K562 (cell line): ENCODE data around the gene MTHFD2. TPM values are rescaled to one million over a fixed set of nuclear protein-coding genes. Genes with fewer than 3 reads are reported as not detected.

Experiments
- DPF2 ChIP-seq: fragments of 450-650 bp; IDR thresholded peaks from 2 replicates; pipeline ENCODE4 v1.6.1; 2016
- FOXK1 ChIP-seq: sonication (generic); formaldehyde crosslinking; IDR thresholded peaks from 2 replicates; pipeline ENCODE4 v1.8.0; 2022; ENCODE audit warnings: missing genetic modification reagents, mild to moderate bottlenecking, borderline replicate concordance
- IRF2 ChIP-seq: sonication (generic); formaldehyde crosslinking; IDR thresholded peaks from 2 replicates; pipeline ENCODE4 v1.8.1; 2022; ENCODE audit warnings: mild to moderate bottlenecking, missing genetic modification reagents
- KAT7 ChIP-seq: sonication (generic); formaldehyde crosslinking; IDR thresholded peaks from 2 replicates; pipeline ENCODE4 v1.8.0; 2022; ENCODE audit warnings: missing genetic modification reagents, mild to moderate bottlenecking, borderline replicate concordance
- MBD2 ChIP-seq: sonication (generic); IDR thresholded peaks from 2 replicates; pipeline ENCODE4 v1.6.1; 2016; ENCODE audit warnings: low read depth, borderline replicate concordance
- MECOM ChIP-seq: fragments of 250-450 bp; sonication (Bioruptor Pico); IDR thresholded peaks from 2 replicates; pipeline ENCODE4 v1.8.0; 2022; ENCODE audit warnings: inconsistent platforms
- MYNN ChIP-seq, 2 experiments: sonication (generic); formaldehyde crosslinking in 1 of 2; IDR thresholded peaks; 2 replicates each; pipeline versions ENCODE4 v1.5.0 to v1.6.1; 2016 to 2020; ENCODE audit warnings: antibody characterized with exemption in 1 of 2, missing genetic modification reagents in 1 of 2
- PTTG1 ChIP-seq: fragments of 450-650 bp; IDR thresholded peaks from 2 replicates; pipeline ENCODE4 v1.6.1; 2016; ENCODE audit warnings: low read depth, mild to moderate bottlenecking, missing genetic modification characterization, missing compliant biosample characterization
- RNF2 ChIP-seq: sonication (generic); IDR thresholded peaks from 2 replicates; pipeline ENCODE4 v1.6.1; 2016
- TCF3 ChIP-seq: sonication (generic); formaldehyde crosslinking; IDR thresholded peaks from 2 replicates; pipeline ENCODE4 v1.4.0; 2020; ENCODE audit warnings: mild to moderate bottlenecking, missing genetic modification reagents
- ZNF12 ChIP-seq: sonication (generic); formaldehyde crosslinking; IDR thresholded peaks from 2 replicates; pipeline ENCODE4 v1.4.0; 2020; ENCODE audit warnings: mild to moderate bottlenecking, missing genetic modification reagents
- ZNF133 ChIP-seq: fragments of 250-450 bp; sonication (Bioruptor Pico); IDR thresholded peaks from 2 replicates; pipeline ENCODE4 v1.4.0; 2020; ENCODE audit warnings: mild to moderate bottlenecking
- ZNF165 ChIP-seq: fragments of 250-450 bp; sonication (Bioruptor Pico); IDR thresholded peaks from 2 replicates; pipeline ENCODE4 v1.4.0; 2020; ENCODE audit warnings: borderline replicate concordance
- polyA plus RNA-seq, 8 experiments: library from polyadenylated mRNA; depleted of rRNA in 4 of 8; stranded (reverse) in 5 of 8; unstranded in 3 of 8; fragments of >200 nt; fragmentation: Nextera tagmentation in 2 of 8; fragmentation: Illumina TruSeq in 1 of 8; extraction: Ambion mirVana in 2 of 8; extraction: Trizol in 1 of 8; gene quantifications; 2 replicates each; pipeline versions ENCODE4 v1.2.1 to v1.2.3, GENCODE V29; 2011 to 2014; ENCODE audit warnings: inconsistent platforms in 1 of 8, missing spikeins in 1 of 8
- total RNA-seq, 7 experiments: library from RNA; depleted of rRNA in 6 of 7; stranded (reverse); fragments of >200 nt in 6 of 7; fragmentation: Illumina TruSeq in 2 of 7; extraction: Trizol in 2 of 7; gene quantifications; 2 replicates each; pipeline versions ENCODE4 v1.2.1 to v1.2.3, GENCODE V29; 2011 to 2021; ENCODE audit warnings: low replicate concordance in 1 of 7
- TF ChIP-seq, protein P1 (sequence below): sonication (generic); formaldehyde crosslinking; IDR thresholded peaks from 2 replicates; pipeline ENCODE4 v1.8.0; 2022; ENCODE audit warnings: mild to moderate bottlenecking, missing genetic modification reagents
- TF ChIP-seq, protein P2 (sequence below): sonication (generic); formaldehyde crosslinking; IDR thresholded peaks from 2 replicates; pipeline ENCODE4 v1.8.1; 2023; ENCODE audit warnings: mild to moderate bottlenecking, missing genetic modification reagents
- TF ChIP-seq, protein P3 (sequence below): fragments of 250-450 bp; sonication (Bioruptor Pico); IDR thresholded peaks from 2 replicates; pipeline ENCODE4 v1.8.0; 2021; ENCODE audit warnings: moderate library complexity, mild to moderate bottlenecking, inconsistent platforms
- TF ChIP-seq, protein P4 (sequence below): sonication (generic); formaldehyde crosslinking; IDR thresholded peaks from 2 replicates; pipeline ENCODE4 v1.4.0; 2020; ENCODE audit warnings: mild to moderate bottlenecking, missing genetic modification reagents
- TF ChIP-seq, protein P5 (sequence below): fragments of 250-450 bp; sonication (Bioruptor Pico); IDR thresholded peaks from 2 replicates; pipeline ENCODE4 v1.5.1; 2021; ENCODE audit warnings: mild to moderate bottlenecking

Gene MTHFD2
- total and polyA plus RNA-seq, 9 of the 15 experiments (the other 6 are each of a cell fraction or from before 2014, with no cell fraction given): 113 to 520 (median 234) TPM

DNA sequence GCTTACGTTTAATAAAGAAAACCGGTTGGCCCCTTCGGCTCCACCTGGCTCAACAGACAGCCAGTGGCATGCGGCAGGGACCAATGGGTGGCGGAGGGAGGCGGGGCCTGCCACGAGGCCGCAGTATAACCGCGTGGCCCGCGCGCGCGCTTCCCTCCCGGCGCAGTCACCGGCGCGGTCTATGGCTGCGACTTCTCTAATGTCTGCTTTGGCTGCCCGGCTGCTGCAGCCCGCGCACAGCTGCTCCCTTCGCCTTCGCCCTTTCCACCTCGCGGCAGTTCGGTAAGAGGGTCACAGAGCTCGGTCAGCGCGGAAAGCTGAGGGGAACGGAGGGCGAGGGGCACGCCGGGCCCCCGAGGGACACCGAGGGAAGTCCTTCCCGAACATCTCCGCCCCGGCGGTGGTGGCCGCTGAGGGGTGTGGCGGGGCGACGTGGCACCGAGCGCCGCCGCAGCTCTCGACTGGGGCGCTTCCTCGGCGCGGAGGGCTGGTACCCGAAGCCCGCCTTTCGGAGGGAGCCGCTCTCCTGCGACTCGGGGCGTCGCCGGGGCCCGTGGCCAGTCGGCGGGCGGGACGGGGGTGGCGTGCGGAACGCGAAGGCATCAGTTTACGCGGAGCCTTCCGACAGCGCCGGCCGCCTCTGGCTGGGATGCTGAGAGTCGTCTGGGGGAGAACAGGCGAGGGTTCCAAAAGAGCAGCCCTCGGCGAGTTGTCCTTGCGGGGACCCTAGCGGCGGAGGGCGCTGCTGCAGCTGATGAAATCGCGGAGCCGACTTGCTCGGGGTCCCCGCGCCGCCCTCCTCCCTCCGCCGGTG, at the start of gene MTHFD2 (continued):
- TF ChIP-seq, protein P1, sequence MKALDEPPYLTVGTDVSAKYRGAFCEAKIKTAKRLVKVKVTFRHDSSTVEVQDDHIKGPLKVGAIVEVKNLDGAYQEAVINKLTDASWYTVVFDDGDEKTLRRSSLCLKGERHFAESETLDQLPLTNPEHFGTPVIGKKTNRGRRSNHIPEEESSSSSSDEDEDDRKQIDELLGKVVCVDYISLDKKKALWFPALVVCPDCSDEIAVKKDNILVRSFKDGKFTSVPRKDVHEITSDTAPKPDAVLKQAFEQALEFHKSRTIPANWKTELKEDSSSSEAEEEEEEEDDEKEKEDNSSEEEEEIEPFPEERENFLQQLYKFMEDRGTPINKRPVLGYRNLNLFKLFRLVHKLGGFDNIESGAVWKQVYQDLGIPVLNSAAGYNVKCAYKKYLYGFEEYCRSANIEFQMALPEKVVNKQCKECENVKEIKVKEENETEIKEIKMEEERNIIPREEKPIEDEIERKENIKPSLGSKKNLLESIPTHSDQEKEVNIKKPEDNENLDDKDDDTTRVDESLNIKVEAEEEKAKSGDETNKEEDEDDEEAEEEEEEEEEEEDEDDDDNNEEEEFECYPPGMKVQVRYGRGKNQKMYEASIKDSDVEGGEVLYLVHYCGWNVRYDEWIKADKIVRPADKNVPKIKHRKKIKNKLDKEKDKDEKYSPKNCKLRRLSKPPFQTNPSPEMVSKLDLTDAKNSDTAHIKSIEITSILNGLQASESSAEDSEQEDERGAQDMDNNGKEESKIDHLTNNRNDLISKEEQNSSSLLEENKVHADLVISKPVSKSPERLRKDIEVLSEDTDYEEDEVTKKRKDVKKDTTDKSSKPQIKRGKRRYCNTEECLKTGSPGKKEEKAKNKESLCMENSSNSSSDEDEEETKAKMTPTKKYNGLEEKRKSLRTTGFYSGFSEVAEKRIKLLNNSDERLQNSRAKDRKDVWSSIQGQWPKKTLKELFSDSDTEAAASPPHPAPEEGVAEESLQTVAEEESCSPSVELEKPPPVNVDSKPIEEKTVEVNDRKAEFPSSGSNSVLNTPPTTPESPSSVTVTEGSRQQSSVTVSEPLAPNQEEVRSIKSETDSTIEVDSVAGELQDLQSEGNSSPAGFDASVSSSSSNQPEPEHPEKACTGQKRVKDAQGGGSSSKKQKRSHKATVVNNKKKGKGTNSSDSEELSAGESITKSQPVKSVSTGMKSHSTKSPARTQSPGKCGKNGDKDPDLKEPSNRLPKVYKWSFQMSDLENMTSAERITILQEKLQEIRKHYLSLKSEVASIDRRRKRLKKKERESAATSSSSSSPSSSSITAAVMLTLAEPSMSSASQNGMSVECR (CRISPR knock-in tag): peak; percentile 85
- TF ChIP-seq, protein P2, sequence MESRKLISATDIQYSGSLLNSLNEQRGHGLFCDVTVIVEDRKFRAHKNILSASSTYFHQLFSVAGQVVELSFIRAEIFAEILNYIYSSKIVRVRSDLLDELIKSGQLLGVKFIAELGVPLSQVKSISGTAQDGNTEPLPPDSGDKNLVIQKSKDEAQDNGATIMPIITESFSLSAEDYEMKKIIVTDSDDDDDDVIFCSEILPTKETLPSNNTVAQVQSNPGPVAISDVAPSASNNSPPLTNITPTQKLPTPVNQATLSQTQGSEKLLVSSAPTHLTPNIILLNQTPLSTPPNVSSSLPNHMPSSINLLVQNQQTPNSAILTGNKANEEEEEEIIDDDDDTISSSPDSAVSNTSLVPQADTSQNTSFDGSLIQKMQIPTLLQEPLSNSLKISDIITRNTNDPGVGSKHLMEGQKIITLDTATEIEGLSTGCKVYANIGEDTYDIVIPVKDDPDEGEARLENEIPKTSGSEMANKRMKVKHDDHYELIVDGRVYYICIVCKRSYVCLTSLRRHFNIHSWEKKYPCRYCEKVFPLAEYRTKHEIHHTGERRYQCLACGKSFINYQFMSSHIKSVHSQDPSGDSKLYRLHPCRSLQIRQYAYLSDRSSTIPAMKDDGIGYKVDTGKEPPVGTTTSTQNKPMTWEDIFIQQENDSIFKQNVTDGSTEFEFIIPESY (CRISPR knock-in tag): peak; percentile 13; the same call in 1 of the 2 replicates
- peak; percentile 78; the same call in 1 of the 2 replicates for TF ChIP-seq MBD2
- peak; percentile 73; the same call in 1 of the 2 replicates for TF ChIP-seq ZNF12
- peak; percentile 18; the same call in 1 of the 2 replicates for TF ChIP-seq FOXK1
- no peak for TF ChIP-seq ZNF133 (CRISPR knock-in tag)
- TF ChIP-seq TCF3 (CRISPR knock-in tag): no peak; the same call in 1 of the 2 replicates
- no peak for TF ChIP-seq ZNF165 (CRISPR knock-in tag)
- TF ChIP-seq DPF2: no peak; the same call in 1 of the 2 replicates
- no peak for TF ChIP-seq IRF2 (CRISPR knock-in tag)
- TF ChIP-seq KAT7 (CRISPR knock-in tag): peak; percentile 95
- TF ChIP-seq, protein P3, sequence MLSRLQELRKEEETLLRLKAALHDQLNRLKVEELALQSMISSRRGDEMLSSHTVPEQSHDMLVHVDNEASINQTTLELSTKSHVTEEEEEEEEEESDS (CRISPR knock-in tag): no peak
- TF ChIP-seq RNF2: peak; percentile 84
- TF ChIP-seq, protein P4, sequence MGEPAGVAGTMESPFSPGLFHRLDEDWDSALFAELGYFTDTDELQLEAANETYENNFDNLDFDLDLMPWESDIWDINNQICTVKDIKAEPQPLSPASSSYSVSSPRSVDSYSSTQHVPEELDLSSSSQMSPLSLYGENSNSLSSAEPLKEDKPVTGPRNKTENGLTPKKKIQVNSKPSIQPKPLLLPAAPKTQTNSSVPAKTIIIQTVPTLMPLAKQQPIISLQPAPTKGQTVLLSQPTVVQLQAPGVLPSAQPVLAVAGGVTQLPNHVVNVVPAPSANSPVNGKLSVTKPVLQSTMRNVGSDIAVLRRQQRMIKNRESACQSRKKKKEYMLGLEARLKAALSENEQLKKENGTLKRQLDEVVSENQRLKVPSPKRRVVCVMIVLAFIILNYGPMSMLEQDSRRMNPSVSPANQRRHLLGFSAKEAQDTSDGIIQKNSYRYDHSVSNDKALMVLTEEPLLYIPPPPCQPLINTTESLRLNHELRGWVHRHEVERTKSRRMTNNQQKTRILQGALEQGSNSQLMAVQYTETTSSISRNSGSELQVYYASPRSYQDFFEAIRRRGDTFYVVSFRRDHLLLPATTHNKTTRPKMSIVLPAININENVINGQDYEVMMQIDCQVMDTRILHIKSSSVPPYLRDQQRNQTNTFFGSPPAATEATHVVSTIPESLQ (CRISPR knock-in tag): peak; percentile 98
- TF ChIP-seq MECOM (CRISPR knock-in tag): no peak
- TF ChIP-seq, protein P5, sequence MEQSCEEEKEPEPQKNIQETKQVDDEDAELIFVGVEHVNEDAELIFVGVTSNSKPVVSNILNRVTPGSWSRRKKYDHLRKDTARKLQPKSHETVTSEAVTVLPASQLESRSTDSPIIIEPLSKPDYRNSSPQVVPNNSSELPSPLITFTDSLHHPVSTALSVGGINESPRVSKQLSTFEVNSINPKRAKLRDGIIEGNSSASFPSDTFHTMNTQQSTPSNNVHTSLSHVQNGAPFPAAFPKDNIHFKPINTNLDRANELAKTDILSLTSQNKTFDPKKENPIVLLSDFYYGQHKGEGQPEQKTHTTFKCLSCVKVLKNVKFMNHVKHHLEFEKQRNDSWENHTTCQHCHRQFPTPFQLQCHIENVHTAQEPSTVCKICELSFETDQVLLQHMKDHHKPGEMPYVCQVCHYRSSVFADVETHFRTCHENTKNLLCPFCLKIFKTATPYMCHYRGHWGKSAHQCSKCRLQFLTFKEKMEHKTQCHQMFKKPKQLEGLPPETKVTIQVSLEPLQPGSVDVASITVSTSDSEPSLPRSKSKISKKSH: no peak
- TF ChIP-seq MYNN (IDR thresholded peaks at IDR 0.05): no peak
- TF ChIP-seq MYNN (CRISPR knock-in tag; IDR thresholded peaks at IDR 0.05): no peak
- no peak for TF ChIP-seq PTTG1 (tag)
